Measurements from ENCODE around the gene ZNF451.

The ZNF451 gene

DNA sequence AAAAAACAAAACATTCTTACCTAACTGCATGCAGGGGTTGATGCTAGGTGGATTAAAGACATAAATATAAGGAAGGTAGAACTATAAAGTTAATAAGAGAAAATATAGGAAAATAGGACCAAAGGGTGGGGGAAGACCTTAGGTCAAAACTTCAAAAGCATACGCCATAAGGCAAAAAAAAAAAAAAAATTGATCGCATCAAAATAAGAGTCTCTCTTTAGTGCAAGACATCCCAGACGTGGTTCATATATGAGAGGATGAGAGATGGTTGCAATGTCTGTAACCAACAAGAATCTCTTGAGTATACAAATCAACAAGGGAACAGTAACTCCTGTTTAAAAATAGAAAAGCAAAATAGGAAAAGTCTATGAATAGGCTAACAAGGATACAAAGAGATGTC is 90.6 kb downstream of the ZNF451 start:
- TF ChIP-seq EZH2phosphoT487 (IDR thresholded peaks at IDR 0.05; ENCODE audit: low read depth) = no peak
- TF ChIP-seq, protein P1, sequence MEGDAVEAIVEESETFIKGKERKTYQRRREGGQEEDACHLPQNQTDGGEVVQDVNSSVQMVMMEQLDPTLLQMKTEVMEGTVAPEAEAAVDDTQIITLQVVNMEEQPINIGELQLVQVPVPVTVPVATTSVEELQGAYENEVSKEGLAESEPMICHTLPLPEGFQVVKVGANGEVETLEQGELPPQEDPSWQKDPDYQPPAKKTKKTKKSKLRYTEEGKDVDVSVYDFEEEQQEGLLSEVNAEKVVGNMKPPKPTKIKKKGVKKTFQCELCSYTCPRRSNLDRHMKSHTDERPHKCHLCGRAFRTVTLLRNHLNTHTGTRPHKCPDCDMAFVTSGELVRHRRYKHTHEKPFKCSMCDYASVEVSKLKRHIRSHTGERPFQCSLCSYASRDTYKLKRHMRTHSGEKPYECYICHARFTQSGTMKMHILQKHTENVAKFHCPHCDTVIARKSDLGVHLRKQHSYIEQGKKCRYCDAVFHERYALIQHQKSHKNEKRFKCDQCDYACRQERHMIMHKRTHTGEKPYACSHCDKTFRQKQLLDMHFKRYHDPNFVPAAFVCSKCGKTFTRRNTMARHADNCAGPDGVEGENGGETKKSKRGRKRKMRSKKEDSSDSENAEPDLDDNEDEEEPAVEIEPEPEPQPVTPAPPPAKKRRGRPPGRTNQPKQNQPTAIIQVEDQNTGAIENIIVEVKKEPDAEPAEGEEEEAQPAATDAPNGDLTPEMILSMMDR (IDR thresholded peaks at IDR 0.05; ENCODE audit: low read depth, low read length) = no peak
- H3K36me3 ChIP-seq (replicated peaks; ENCODE audit: low read depth, low read length) = peaks cover 37% of the 10 kb centered on the region
- no peak overlapping the region for H2AFZ ChIP-seq (ENCODE audit: low read depth, low read length)
- H3K9ac ChIP-seq (ENCODE audit: low read length) = no peak overlapping the region
- H3K27me3 ChIP-seq (ENCODE audit: low read depth, low read length) = no peaks in the 10 kb centered on the region
- H3K4me1 ChIP-seq (ENCODE audit: low read length) = no peaks in the 10 kb centered on the region
- H3K9me3 ChIP-seq (ENCODE audit: insufficient read depth, low read length) = no peaks in the 10 kb centered on the region
- no peak overlapping the region for H3K27ac ChIP-seq (ENCODE audit: low read length)
- H3K79me2 ChIP-seq (ENCODE audit: low read length) = peaks cover 55% of the 10 kb centered on the region
- H3K4me3 ChIP-seq (ENCODE audit: low read length) = no peak overlapping the region
- no peak overlapping the region for H3K4me2 ChIP-seq (ENCODE audit: low read length)
- peaks cover 5% of the 10 kb centered on the region; the same call in 1 of the 2 replicates for H4K20me1 ChIP-seq (ENCODE audit: insufficient read depth, low read length)

DNA sequence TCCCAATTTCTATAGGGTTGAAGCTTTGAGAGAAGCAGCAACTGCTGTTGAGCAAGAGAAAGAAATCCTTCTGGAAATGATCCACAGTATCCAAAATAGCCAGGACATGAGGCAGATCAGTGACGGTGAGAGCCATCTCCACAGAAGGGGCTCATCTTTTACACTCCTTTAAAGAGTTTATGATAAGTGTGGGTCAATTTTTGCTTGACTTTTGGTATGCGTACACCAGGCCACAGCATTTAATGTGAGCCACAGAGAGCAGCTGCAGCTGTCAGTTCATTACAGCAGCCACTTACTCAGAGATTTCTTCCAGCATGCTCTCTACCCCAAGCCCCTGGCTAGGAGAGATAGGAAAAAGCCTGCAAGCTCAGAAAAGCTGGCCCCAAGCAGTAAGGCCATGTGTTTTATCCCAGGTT is 92.0 kb downstream of the ZNF451 start:
- Histone ChIP-seq H4K20me1 (ENCODE audit: insufficient read depth, low read length) (peaks cover 5% of the 10 kb centered on the region; the same call in 1 of the 2 replicates), H3K4me3 (ENCODE audit: low read length) (no peak overlapping the region), H3K36me3 (replicated peaks; ENCODE audit: low read depth, low read length) (peaks cover 41% of the 10 kb centered on the region), H3K79me2 (ENCODE audit: low read length) (peaks cover 41% of the 10 kb centered on the region), H3K4me2 (ENCODE audit: low read length) (no peak overlapping the region), H3K9me3 (ENCODE audit: insufficient read depth, low read length) (no peaks in the 10 kb centered on the region), H3K9ac (ENCODE audit: low read length) (no peak overlapping the region), H3K27me3 (ENCODE audit: low read depth, low read length) (no peaks in the 10 kb centered on the region), H2AFZ (ENCODE audit: low read depth, low read length) (no peak overlapping the region), H3K4me1 (ENCODE audit: low read length) (no peaks in the 10 kb centered on the region), H3K27ac (ENCODE audit: low read length) (no peak overlapping the region)
- TF ChIP-seq EZH2phosphoT487 (IDR thresholded peaks at IDR 0.05; ENCODE audit: low read depth) = no peak

DNA sequence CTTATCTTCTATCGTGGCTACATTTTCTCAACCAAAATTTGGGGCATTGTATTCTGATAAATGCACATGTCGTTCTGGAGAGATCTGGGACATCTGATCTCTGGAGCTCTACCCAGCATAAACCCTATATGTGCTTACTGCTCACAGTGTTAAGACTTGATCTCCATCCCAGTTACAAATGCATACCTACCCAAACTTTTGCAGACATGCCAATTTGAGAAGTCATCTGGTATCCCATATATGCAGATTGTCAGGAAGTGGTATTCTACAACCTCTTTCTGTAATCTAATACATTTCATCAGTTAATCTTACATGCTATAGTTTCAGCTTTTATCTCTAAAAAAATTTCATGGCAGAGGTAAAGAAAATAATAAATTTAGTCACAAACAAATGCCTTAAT is 93.3 kb downstream of the ZNF451 start:
- peaks cover 36% of the 10 kb centered on the region for H3K36me3 ChIP-seq (replicated peaks; ENCODE audit: low read depth, low read length)

DNA sequence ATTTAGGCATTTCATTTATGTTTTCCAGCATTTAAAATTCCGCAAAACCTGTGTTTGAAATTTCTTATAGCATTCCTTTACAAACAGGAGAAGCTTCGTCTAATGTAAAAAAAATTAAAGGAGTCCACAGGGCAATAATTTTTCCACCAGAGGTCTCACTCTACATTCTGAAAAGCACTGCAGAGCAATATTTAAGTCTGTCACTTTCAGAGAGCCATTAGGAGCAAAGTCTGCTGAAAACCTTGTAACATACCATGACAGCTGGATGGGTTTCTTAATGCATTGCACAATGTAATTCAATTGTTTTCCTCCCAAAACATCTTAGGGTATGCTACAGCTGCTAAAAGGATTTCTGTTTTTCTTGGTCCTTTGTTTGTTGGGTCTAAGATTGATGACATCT is 100.2 kb downstream of the ZNF451 start:
- H3K4me2 ChIP-seq (ENCODE audit: low read length) = no peak overlapping the region
- TF ChIP-seq, protein P1 (IDR thresholded peaks at IDR 0.05; ENCODE audit: low read depth, low read length) = peak; percentile 39
- TF ChIP-seq EZH2phosphoT487 (IDR thresholded peaks at IDR 0.05; ENCODE audit: low read depth) = no peak
- H4K20me1 ChIP-seq (ENCODE audit: insufficient read depth, low read length) = no peaks in the 10 kb centered on the region
- no peak overlapping the region for H2AFZ ChIP-seq (ENCODE audit: low read depth, low read length)
- H3K27ac ChIP-seq (ENCODE audit: low read length) = no peak overlapping the region
- H3K9me3 ChIP-seq (ENCODE audit: insufficient read depth, low read length) = no peaks in the 10 kb centered on the region
- H3K4me1 ChIP-seq (ENCODE audit: low read length) = no peaks in the 10 kb centered on the region
- H3K36me3 ChIP-seq (replicated peaks; ENCODE audit: low read depth, low read length) = peaks cover 22% of the 10 kb centered on the region
- no peaks in the 10 kb centered on the region for H3K79me2 ChIP-seq (ENCODE audit: low read length)
- no peak overlapping the region for H3K4me3 ChIP-seq (ENCODE audit: low read length)
- no peak overlapping the region for H3K9ac ChIP-seq (ENCODE audit: low read length)
- no peaks in the 10 kb centered on the region for H3K27me3 ChIP-seq (ENCODE audit: low read depth, low read length)

More for the DNA sequence above, 93.3 kb downstream of the ZNF451 start:
- peaks cover 5% of the 10 kb centered on the region; the same call in 1 of the 2 replicates for H4K20me1 ChIP-seq (ENCODE audit: insufficient read depth, low read length)
- no peaks in the 10 kb centered on the region for H3K4me1 ChIP-seq (ENCODE audit: low read length)
- no peaks in the 10 kb centered on the region for H3K9me3 ChIP-seq (ENCODE audit: insufficient read depth, low read length)
- peaks cover 28% of the 10 kb centered on the region for H3K79me2 ChIP-seq (ENCODE audit: low read length)
- no peak overlapping the region for H3K4me2 ChIP-seq (ENCODE audit: low read length)
- no peak overlapping the region for H3K4me3 ChIP-seq (ENCODE audit: low read length)
- H3K27ac ChIP-seq (ENCODE audit: low read length) = no peak overlapping the region
- H3K27me3 ChIP-seq (ENCODE audit: low read depth, low read length) = no peaks in the 10 kb centered on the region
- no peak for TF ChIP-seq EZH2phosphoT487 (IDR thresholded peaks at IDR 0.05; ENCODE audit: low read depth)
- TF ChIP-seq, protein P1 (IDR thresholded peaks at IDR 0.05; ENCODE audit: low read depth, low read length) = no peak
- no peak overlapping the region for H3K9ac ChIP-seq (ENCODE audit: low read length)
- H2AFZ ChIP-seq (ENCODE audit: low read depth, low read length) = no peak overlapping the region
